Trophoblast cell (in vitro differentiated cells and primary cell): ENCODE data around the gene RHCG.

Experiments
- DNase-seq, 2 donors: peaks; one replicate each; pipeline ENCODE4 v3.0.0-alpha.2; 2016
- H2AFZ ChIP-seq: 2 replicates; pipeline ENCODE4 v1.6.1; 2013; ENCODE audit warnings: low read length, moderate library complexity, mild to moderate bottlenecking; ENCODE audit not compliant: insufficient read depth, poor library complexity
- H2AK5ac ChIP-seq: 2 replicates; pipeline ENCODE4 v1.6.1; 2013; ENCODE audit warnings: mild to moderate bottlenecking, low read length
- H2BK120ac ChIP-seq: 2 replicates; pipeline ENCODE4 v1.6.1; 2013; ENCODE audit warnings: low read length, mild to moderate bottlenecking, moderate library complexity; ENCODE audit not compliant: insufficient read depth, poor library complexity
- H2BK12ac ChIP-seq: 2 replicates; pipeline ENCODE4 v1.6.1; 2013; ENCODE audit warnings: mild to moderate bottlenecking, low read length, moderate library complexity
- H2BK5ac ChIP-seq: 2 replicates; pipeline ENCODE4 v1.6.1; 2013; ENCODE audit warnings: low read length, low read depth, moderate library complexity, mild to moderate bottlenecking; ENCODE audit not compliant: poor library complexity
- H3K14ac ChIP-seq: 2 replicates; pipeline ENCODE4 v1.6.1; 2013; ENCODE audit warnings: mild to moderate bottlenecking, low read length
- H3K18ac ChIP-seq: 2 replicates; pipeline ENCODE4 v1.6.1; 2013; ENCODE audit warnings: mild to moderate bottlenecking, low read length
- H3K23ac ChIP-seq: 2 replicates; pipeline ENCODE4 v1.6.1; 2013; ENCODE audit warnings: low read length
- H3K27ac ChIP-seq: 2 replicates; pipeline ENCODE4 v1.5.1; 2013; ENCODE audit warnings: low read depth, mild to moderate bottlenecking, inconsistent platforms, low read length, moderate library complexity
- H3K27me3 ChIP-seq: 2 replicates; pipeline ENCODE4 v1.6.1; 2013; ENCODE audit warnings: inconsistent platforms, mild to moderate bottlenecking, low read length, moderate library complexity; ENCODE audit not compliant: insufficient read depth
- H3K36me3 ChIP-seq, 2 experiments: 1 replicate in 1 of 2; 2 replicates in 1 of 2; pipeline ENCODE4 v1.6.1; 2013; ENCODE audit warnings: low read length in 2 of 2, mild to moderate bottlenecking in 2 of 2, moderate library complexity in 1 of 2; ENCODE audit not compliant: insufficient read depth in 2 of 2, control insufficient read depth in 1 of 2
- H3K4ac ChIP-seq: 2 replicates; pipeline ENCODE4 v1.6.1; 2013; ENCODE audit warnings: low read depth, mild to moderate bottlenecking, low read length, moderate library complexity
- H3K4me1 ChIP-seq, 2 experiments: 1 replicate in 1 of 2; 2 replicates in 1 of 2; pipeline ENCODE4 v1.6.1; 2013; ENCODE audit warnings: low read length in 2 of 2, mild to moderate bottlenecking in 2 of 2, moderate library complexity in 1 of 2; ENCODE audit not compliant: insufficient read depth in 2 of 2, control insufficient read depth in 1 of 2
- H3K4me2 ChIP-seq: 2 replicates; pipeline ENCODE4 v1.6.1; 2013; ENCODE audit warnings: inconsistent platforms, mild to moderate bottlenecking, low read length, moderate library complexity
- H3K4me3 ChIP-seq: 2 replicates; pipeline ENCODE4 v1.5.1; 2013; ENCODE audit warnings: mild to moderate bottlenecking, low read depth, low read length, inconsistent platforms
- H3K79me1 ChIP-seq: one replicate; pipeline ENCODE4 v1.6.1; 2013; ENCODE audit warnings: low read length
- H3K79me2 ChIP-seq: 2 replicates; pipeline ENCODE4 v1.6.1; 2013; ENCODE audit warnings: low read length, mild to moderate bottlenecking; ENCODE audit not compliant: control insufficient read depth, insufficient read depth, poor library complexity
- H3K9ac ChIP-seq: 2 replicates; pipeline ENCODE4 v1.6.1; 2013; ENCODE audit warnings: mild to moderate bottlenecking, low read length
- H3K9me3 ChIP-seq: 2 replicates; pipeline ENCODE4 v1.6.1; 2013; ENCODE audit warnings: low read depth, mild to moderate bottlenecking, control low read depth, inconsistent platforms, low read length; ENCODE audit not compliant: insufficient read depth
- H4K12ac ChIP-seq: 2 replicates; pipeline ENCODE4 v1.6.1; 2013; ENCODE audit warnings: low read depth, mild to moderate bottlenecking, low read length, moderate library complexity
- H4K8ac ChIP-seq: 2 replicates; pipeline ENCODE4 v1.6.1; 2013; ENCODE audit warnings: low read depth, mild to moderate bottlenecking, low read length, moderate library complexity
- H4K91ac ChIP-seq: one replicate; pipeline ENCODE4 v1.6.1; 2013; ENCODE audit warnings: low read depth, mild to moderate bottlenecking, low read length, moderate library complexity
- WGBS: extraction: QIAGEN DNeasy Blood & Tissue Kit; methylation state at CpG from one replicate; pipeline ENCODE4 v1.1.7; 2013; ENCODE audit warnings: missing lambda C conversion rate; ENCODE audit not compliant: insufficient read length, insufficient coverage; ENCODE audit errors: extremely low coverage; 5-methylcytosine and 5-hydroxymethylcytosine counted together

The RHCG gene

DNA sequence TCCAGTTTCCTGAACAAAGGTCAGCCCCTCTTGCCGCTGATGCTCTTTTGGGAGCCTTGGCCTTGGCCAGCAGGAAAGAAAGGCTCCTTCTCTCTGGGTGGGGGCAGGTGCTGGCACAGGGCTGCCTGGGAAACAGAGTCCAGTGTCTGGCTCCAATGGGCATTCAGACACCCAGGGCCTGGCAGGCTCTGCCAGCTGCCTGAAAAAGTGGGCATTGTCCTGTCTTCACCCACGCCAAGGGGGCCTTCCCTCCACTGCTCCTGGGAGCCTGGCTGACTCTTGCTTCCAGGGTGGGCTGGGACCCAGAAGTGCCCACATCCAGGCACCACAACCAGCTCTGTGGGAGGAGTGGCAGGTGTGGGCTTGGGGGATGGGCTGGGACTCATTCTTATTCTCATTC lies 62.7 kb downstream of the RHCG start:
- no peak overlapping the region for H3K14ac ChIP-seq
- peaks cover 3% of the 10 kb centered on the region for H3K27me3 ChIP-seq
- no peak overlapping the region for H3K9ac ChIP-seq
- H2BK120ac ChIP-seq, result no peak overlapping the region
- no peaks in the 10 kb centered on the region for H3K9me3 ChIP-seq
- H3K79me1 ChIP-seq, result no peaks in the 10 kb centered on the region
- no peak overlapping the region for H3K4me3 ChIP-seq
- H3K18ac ChIP-seq, result no peak overlapping the region
- H3K23ac ChIP-seq, result no peak overlapping the region
- no peak overlapping the region for H3K27ac ChIP-seq
- H3K79me2 ChIP-seq, result no peaks in the 10 kb centered on the region
- no peaks in the 10 kb centered on the region for H3K36me3 ChIP-seq
- no peak overlapping the region for H4K8ac ChIP-seq
- H2AK5ac ChIP-seq, result no peak overlapping the region
- H4K91ac ChIP-seq, result no peak overlapping the region
- H2BK5ac ChIP-seq, result no peak overlapping the region
- no peak overlapping the region for H2AFZ ChIP-seq
- no peak overlapping the region for H2BK12ac ChIP-seq
- WGBS, result no CpG with 5 or more reads among the region's 2 CpGs
- no peak overlapping the region for H4K12ac ChIP-seq
- H3K4me1 ChIP-seq, result no peaks in the 10 kb centered on the region
- H3K4me2 ChIP-seq, result no peak overlapping the region
- no peak for DNase-seq
- H3K4ac ChIP-seq, result no peak overlapping the region

- peak; percentile 75 to 92 for DNase-seq
- Histone ChIP-seq H3K18ac (no peak overlapping the region), H3K9me3 (no peaks in the 10 kb centered on the region), H3K27ac (no peak overlapping the region), H2BK12ac (no peak overlapping the region), H3K36me3 (no peaks in the 10 kb centered on the region), H3K4ac (no peak overlapping the region), H3K14ac (no peak overlapping the region), H2BK120ac (no peak overlapping the region), H3K4me2 (peak overlapping the region; percentile 85), H3K23ac (no peak overlapping the region), H4K8ac (no peak overlapping the region), H3K4me3 (no peak overlapping the region), H2AK5ac (no peak overlapping the region), H4K91ac (no peak overlapping the region), H2AFZ (peak overlapping the region; percentile 18), H3K9ac (no peak overlapping the region), H3K79me2 (no peaks in the 10 kb centered on the region), H3K79me1 (no peaks in the 10 kb centered on the region), H2BK5ac (no peak overlapping the region), H3K4me1 (no peaks in the 10 kb centered on the region), H4K12ac (no peak overlapping the region), H3K27me3 (peaks cover 3% of the 10 kb centered on the region)
- no CpG with 5 or more reads among the region's 44 CpGs for WGBS
Observed at GRCh38 chr15:89430530-89431341, 65.6 kb downstream of the RHCG start.

DNA sequence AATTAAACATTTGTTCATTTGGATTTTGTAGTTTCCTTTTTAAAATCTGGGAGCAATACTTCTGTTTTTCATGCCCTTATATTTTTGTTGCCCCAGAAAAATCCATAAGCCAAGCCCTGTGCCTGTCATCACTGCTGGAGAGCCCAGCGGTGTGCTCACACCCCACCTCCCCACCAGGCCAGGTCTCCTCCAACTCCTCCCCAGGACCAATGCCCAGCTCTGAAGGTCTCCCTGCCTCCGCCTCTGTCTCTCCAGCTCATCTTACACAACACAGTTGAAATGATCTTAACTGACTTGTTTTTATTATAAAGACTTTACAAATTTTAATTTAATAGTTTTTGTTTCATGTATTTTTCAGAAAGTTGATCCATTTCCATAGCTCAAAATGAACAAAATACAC lies 66.4 kb downstream of the RHCG start:
- peaks cover 3% of the 10 kb centered on the region for H3K27me3 ChIP-seq
- H3K27ac ChIP-seq, result no peak overlapping the region
- H4K12ac ChIP-seq, result no peak overlapping the region
- H2AFZ ChIP-seq, result no peak overlapping the region
- no peak overlapping the region for H2BK120ac ChIP-seq
- H3K9me3 ChIP-seq, result no peaks in the 10 kb centered on the region
- H3K4me1 ChIP-seq, result no peaks in the 10 kb centered on the region
- H2AK5ac ChIP-seq, result no peak overlapping the region
- no peaks in the 10 kb centered on the region for H3K36me3 ChIP-seq
- H3K23ac ChIP-seq, result no peak overlapping the region
- H2BK12ac ChIP-seq, result no peak overlapping the region
- H3K4ac ChIP-seq, result no peak overlapping the region
- DNase-seq, result no peak
- no peaks in the 10 kb centered on the region for H3K79me1 ChIP-seq
- H4K91ac ChIP-seq, result no peak overlapping the region
- H4K8ac ChIP-seq, result no peak overlapping the region
- no peaks in the 10 kb centered on the region for H3K79me2 ChIP-seq
- no peak overlapping the region for H3K9ac ChIP-seq
- H3K14ac ChIP-seq, result no peak overlapping the region
- no peak overlapping the region for H2BK5ac ChIP-seq
- no peak overlapping the region for H3K4me2 ChIP-seq
- H3K18ac ChIP-seq, result no peak overlapping the region
- no peak overlapping the region for H3K4me3 ChIP-seq
- no CpG with 5 or more reads among the region's 2 CpGs for WGBS

DNA sequence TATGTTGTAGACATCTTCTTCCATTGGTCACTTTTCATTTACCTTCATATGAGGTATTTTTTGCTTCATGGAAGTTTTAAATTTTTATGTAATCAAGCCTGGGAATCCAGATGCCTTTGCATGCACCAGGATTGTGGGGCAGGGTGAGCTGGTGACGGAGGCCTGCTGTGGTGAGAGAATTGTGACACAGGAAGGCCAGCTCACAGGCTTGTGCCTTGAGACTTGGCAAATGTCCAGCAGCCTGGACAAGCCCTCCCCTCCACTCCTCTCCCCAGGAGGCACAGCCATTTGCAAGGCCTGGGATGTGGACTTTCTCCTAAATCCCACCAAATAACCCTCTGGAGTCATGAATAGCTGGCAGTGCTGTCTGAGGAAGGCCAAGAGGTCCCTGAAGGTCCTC lies 67.4 kb downstream of the RHCG start:
- H3K79me2 ChIP-seq, result no peaks in the 10 kb centered on the region
- no peak overlapping the region for H3K4me3 ChIP-seq
- H3K23ac ChIP-seq, result no peak overlapping the region
- H4K91ac ChIP-seq, result no peak overlapping the region
- H3K27ac ChIP-seq, result no peak overlapping the region
- no peak overlapping the region for H4K12ac ChIP-seq
- H2BK120ac ChIP-seq, result no peak overlapping the region
- no peak overlapping the region for H2AFZ ChIP-seq
- no peak overlapping the region for H3K4ac ChIP-seq
- WGBS, result no CpG with 5 or more reads among the region's 1 CpG
- no peak overlapping the region for H3K9ac ChIP-seq
- no peak overlapping the region for H3K14ac ChIP-seq
- no peak overlapping the region for H2BK5ac ChIP-seq
- H2BK12ac ChIP-seq, result no peak overlapping the region
- no peaks in the 10 kb centered on the region for H3K4me1 ChIP-seq
- no peaks in the 10 kb centered on the region for H3K36me3 ChIP-seq
- no peak overlapping the region for H3K4me2 ChIP-seq
- H3K18ac ChIP-seq, result no peak overlapping the region
- no peak overlapping the region for H2AK5ac ChIP-seq
- H3K27me3 ChIP-seq, result peaks cover 3% of the 10 kb centered on the region
- H4K8ac ChIP-seq, result no peak overlapping the region
- DNase-seq, result peak; percentile 48 to 54
- no peaks in the 10 kb centered on the region for H3K79me1 ChIP-seq
- H3K9me3 ChIP-seq, result no peaks in the 10 kb centered on the region
